Lower leg skin (tissue), 3 donors: ENCODE measurements around the gene AP4M1.

Experiments used
- CTCF ChIP-seq, 3 donors: fragments of 450-650 bp; IDR thresholded peaks; one replicate each; pipeline ENCODE4 v1.5.1; 2016; ENCODE audit warnings: antibody characterized with exemption in 3 of 3, mild to moderate bottlenecking in 3 of 3, moderate library complexity in 2 of 3
- POLR2A ChIP-seq, 2 donors: fragments of 450-650 bp; IDR thresholded peaks; one replicate each; pipeline ENCODE4 v1.6.1; 2016 to 2017; ENCODE audit warnings: antibody characterized with exemption in 2 of 2, mild to moderate bottlenecking in 1 of 2, moderate library complexity in 1 of 2

- no peak for TF ChIP-seq CTCF (IDR thresholded peaks at IDR 0.05)
- no peak for TF ChIP-seq POLR2A (IDR thresholded peaks at IDR 0.05)
Observed at GRCh38 chr7:100106633-100107032, 5.2 kb downstream of the AP4M1 start.
